DND-41 (cell line): ENCODE data around the gene ITPR1.

ENCODE experiments used
- ATAC-seq: fragments of 200-7000 bp; cut with Tn5 transposase; 3 replicates; pipeline ENCODE4 v1.9.1; 2021; ENCODE audit warnings: low read depth; ENCODE audit not compliant: insufficient read depth
- DNase-seq: peaks from one replicate; pipeline ENCODE4 v3.0.0-alpha.2; 2020
- H2AFZ ChIP-seq: 2 replicates; pipeline ENCODE4 v1.6.0; 2012; ENCODE audit warnings: low read depth, low read length
- H3K27ac ChIP-seq: 2 replicates; pipeline ENCODE4 v1.5.1; 2012; ENCODE audit warnings: low read length, inconsistent platforms
- H3K27me3 ChIP-seq: fragments of 200-600 bp; sonication (generic); 2 replicates; pipeline ENCODE4 v1.6.0; 2012; ENCODE audit warnings: low read length, mild to moderate bottlenecking, inconsistent platforms; ENCODE audit not compliant: insufficient read depth, poor library complexity
- H3K36me3 ChIP-seq: 2 replicates; pipeline ENCODE4 v1.5.1; 2012; ENCODE audit warnings: low read length, inconsistent platforms; ENCODE audit not compliant: insufficient read depth
- H3K4me1 ChIP-seq: 2 replicates; pipeline ENCODE4 v1.5.1; 2012; ENCODE audit warnings: mild to moderate bottlenecking, low read length; ENCODE audit not compliant: insufficient read depth
- H3K4me2 ChIP-seq: 2 replicates; pipeline ENCODE4 v1.6.0; 2012; ENCODE audit warnings: mild to moderate bottlenecking, moderate library complexity, low read length, inconsistent platforms; ENCODE audit not compliant: insufficient read depth
- H3K4me3 ChIP-seq, 2 experiments: fragments of 200-600 bp in 1 of 2; shearing (Covaris generic) in 1 of 2; 2 replicates each; pipeline ENCODE4 v1.5.1; 2012 to 2016; ENCODE audit warnings: inconsistent platforms in 2 of 2, low read length in 2 of 2, mild to moderate bottlenecking in 2 of 2, low read depth in 1 of 2, moderate library complexity in 1 of 2
- H3K79me2 ChIP-seq: 2 replicates; pipeline ENCODE4 v1.6.0; 2012; ENCODE audit warnings: low read length, inconsistent platforms; ENCODE audit not compliant: insufficient read depth
- H3K9ac ChIP-seq: 2 replicates; pipeline ENCODE4 v1.6.0; 2012; ENCODE audit warnings: low read depth, mild to moderate bottlenecking, inconsistent platforms, low read length, moderate library complexity
- H3K9me3 ChIP-seq: 2 replicates; pipeline ENCODE4 v1.5.1; 2012; ENCODE audit warnings: low read length, moderate library complexity, mild to moderate bottlenecking, inconsistent platforms; ENCODE audit not compliant: insufficient read depth, severe bottlenecking
- H4K20me1 ChIP-seq: 2 replicates; pipeline ENCODE4 v1.6.0; 2012; ENCODE audit warnings: low read length; ENCODE audit not compliant: insufficient read depth
- EZH2 ChIP-seq: IDR thresholded peaks from 3 replicates; pipeline ENCODE4 v1.6.1; 2012; ENCODE audit warnings: borderline replicate concordance, low read depth, mild to moderate bottlenecking, moderate library complexity, low read length, inconsistent platforms; ENCODE audit not compliant: severe bottlenecking
- TF ChIP-seq, protein P1 (sequence below): IDR thresholded peaks from 2 replicates; pipeline ENCODE4 v1.5.1; 2012; ENCODE audit warnings: borderline replicate concordance, low read length, moderate library complexity, mild to moderate bottlenecking; ENCODE audit not compliant: poor library complexity, severe bottlenecking; ENCODE audit errors: extremely low read depth

The ITPR1 gene

DNA sequence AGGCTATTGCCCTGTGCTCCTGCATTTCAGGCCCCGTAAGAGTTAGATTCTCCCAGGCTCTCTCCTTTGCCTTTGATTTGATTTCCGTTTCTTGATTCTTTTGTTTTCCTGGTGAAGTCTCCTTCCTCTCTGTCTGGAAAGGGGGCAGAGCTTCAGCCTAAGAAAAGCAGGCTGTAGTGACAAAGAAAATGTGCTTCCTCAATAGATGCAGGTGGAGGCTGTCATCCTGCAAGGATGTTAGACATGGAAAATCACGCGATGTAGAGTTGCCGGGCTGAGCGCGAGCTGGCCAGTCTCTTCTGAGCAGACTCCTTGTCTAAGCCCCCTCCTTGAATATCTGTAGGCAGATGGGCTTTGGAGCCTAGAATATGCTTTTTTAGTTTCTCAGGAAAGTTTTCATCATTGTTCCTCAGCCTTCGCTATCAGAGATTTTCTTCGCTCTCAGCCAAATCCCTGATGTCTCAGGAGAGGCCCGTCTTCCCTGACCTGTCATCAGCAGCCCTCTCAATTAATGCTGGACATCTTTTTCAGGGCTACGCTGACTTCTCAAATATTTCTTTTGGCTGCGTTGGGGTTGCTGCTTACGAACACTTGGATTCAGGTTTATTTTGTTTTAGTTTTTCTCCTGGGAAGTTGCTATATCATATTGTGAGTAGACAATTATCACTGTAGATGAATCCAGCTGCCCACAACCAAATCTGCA, 163.6 kb downstream of the ITPR1 start:
- H3K79me2 ChIP-seq: no peaks in the 10 kb centered on the region
- ATAC-seq: no peak
- H3K4me2 ChIP-seq: no peak overlapping the region
- no peak for DNase-seq
- no peak overlapping the region for H3K9ac ChIP-seq
- TF ChIP-seq, protein P1, sequence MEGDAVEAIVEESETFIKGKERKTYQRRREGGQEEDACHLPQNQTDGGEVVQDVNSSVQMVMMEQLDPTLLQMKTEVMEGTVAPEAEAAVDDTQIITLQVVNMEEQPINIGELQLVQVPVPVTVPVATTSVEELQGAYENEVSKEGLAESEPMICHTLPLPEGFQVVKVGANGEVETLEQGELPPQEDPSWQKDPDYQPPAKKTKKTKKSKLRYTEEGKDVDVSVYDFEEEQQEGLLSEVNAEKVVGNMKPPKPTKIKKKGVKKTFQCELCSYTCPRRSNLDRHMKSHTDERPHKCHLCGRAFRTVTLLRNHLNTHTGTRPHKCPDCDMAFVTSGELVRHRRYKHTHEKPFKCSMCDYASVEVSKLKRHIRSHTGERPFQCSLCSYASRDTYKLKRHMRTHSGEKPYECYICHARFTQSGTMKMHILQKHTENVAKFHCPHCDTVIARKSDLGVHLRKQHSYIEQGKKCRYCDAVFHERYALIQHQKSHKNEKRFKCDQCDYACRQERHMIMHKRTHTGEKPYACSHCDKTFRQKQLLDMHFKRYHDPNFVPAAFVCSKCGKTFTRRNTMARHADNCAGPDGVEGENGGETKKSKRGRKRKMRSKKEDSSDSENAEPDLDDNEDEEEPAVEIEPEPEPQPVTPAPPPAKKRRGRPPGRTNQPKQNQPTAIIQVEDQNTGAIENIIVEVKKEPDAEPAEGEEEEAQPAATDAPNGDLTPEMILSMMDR: no peak
- TF ChIP-seq EZH2: no peak
- H3K27ac ChIP-seq: no peak overlapping the region
- H3K4me3 ChIP-seq: no peak overlapping the region
- H3K36me3 ChIP-seq: 0 out of 2 replicates have a peak, but pooled peaks cover under 1% of the 10 kb centered on the region
- H4K20me1 ChIP-seq: no peaks in the 10 kb centered on the region
- no peak overlapping the region for H2AFZ ChIP-seq
- no peaks in the 10 kb centered on the region for H3K4me1 ChIP-seq
- no peaks in the 10 kb centered on the region for H3K27me3 ChIP-seq
- no peaks in the 10 kb centered on the region for H3K9me3 ChIP-seq

DNA sequence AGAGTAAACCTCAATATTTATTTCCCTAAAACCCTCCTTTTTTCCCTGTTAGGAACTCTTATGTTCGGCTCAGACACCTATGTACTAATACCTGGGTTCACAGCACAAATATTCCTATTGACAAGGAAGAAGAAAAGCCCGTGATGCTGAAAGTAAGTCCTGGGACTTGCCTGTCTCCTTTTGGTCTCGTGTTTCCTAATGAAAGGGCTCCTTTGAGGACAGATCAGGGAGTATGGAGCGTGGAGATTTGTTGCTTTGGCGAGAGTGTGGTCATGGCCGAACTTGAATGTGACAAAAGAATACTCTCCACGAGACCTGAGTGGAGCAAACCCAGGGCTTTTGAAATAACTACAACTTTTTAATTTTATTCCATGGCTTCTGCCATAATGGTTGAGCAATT, 167.8 kb downstream of the ITPR1 start:
- no peaks in the 10 kb centered on the region for H3K4me1 ChIP-seq
- DNase-seq: no peak
- H4K20me1 ChIP-seq: no peaks in the 10 kb centered on the region
- no peak overlapping the region for H2AFZ ChIP-seq
- no peaks in the 10 kb centered on the region for H3K27me3 ChIP-seq
- TF ChIP-seq EZH2: no peak
- TF ChIP-seq, protein P1: no peak
- peaks cover 18% of the 10 kb centered on the region for H3K36me3 ChIP-seq
- no peak overlapping the region for H3K4me2 ChIP-seq
- no peak overlapping the region for H3K9ac ChIP-seq
- H3K9me3 ChIP-seq: no peaks in the 10 kb centered on the region
- ATAC-seq: no peak
- no peak overlapping the region for H3K4me3 ChIP-seq
- no peak overlapping the region for H3K27ac ChIP-seq
- H3K79me2 ChIP-seq: no peaks in the 10 kb centered on the region

DNA sequence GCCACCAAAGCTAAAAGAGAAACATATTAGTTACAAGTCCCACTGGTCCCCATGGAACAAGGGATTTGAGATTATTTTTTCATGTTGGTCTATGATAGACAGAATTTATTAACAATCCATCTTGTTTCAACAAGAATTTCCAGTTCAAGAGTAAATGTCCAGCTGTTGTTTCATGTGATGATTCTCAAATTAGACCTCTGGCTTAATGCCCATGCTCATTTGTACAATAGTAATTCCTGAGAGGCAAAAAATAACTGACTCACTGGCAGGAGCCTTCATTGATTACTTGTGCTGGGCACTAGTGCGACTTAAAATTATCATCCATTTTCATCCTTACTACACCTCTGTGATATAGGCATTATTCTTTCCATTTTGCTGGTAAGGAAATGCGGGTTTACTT, 171.3 kb downstream of the ITPR1 start:
- TF ChIP-seq, protein P1: no peak
- TF ChIP-seq EZH2: no peak
- H2AFZ ChIP-seq: no peak overlapping the region

DNA sequence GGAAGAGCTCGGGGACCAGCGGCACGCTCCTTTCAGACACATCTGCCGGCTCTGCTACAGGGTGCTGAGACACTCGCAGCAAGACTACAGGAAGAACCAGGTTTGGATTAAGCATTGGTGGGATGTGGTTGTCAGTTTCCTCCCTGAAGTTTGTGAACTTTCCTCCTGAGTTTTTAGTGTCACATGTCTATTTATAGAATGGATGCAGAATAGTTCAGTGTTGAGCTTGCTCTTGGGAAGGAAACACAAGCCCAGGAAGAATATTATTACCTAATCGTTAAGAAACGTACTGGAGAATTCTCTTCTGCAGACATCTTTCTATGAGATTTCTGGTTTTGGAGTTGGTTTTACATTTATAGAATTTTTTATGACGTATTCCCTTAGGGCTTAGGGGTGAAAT, 172.0 kb downstream of the ITPR1 start:
- H2AFZ ChIP-seq: no peak overlapping the region
- no peaks in the 10 kb centered on the region for H3K4me1 ChIP-seq
- no peak overlapping the region for H3K4me2 ChIP-seq
- no peak overlapping the region for H3K4me3 ChIP-seq
- no peaks in the 10 kb centered on the region for H3K9me3 ChIP-seq
- DNase-seq (no peak), ATAC-seq (no peak)
- TF ChIP-seq EZH2: no peak
- TF ChIP-seq, protein P1: no peak
- H4K20me1 ChIP-seq: no peaks in the 10 kb centered on the region
- H3K36me3 ChIP-seq: peaks cover 18% of the 10 kb centered on the region
- no peaks in the 10 kb centered on the region for H3K79me2 ChIP-seq
- no peak overlapping the region for H3K9ac ChIP-seq
- no peaks in the 10 kb centered on the region for H3K27me3 ChIP-seq
- no peak overlapping the region for H3K27ac ChIP-seq

More for the DNA sequence above, 171.3 kb downstream of the ITPR1 start:
- DNase-seq (no peak), ATAC-seq (no peak)
- Histone ChIP-seq H3K9me3 (no peaks in the 10 kb centered on the region), H3K27ac (no peak overlapping the region), H3K27me3 (no peaks in the 10 kb centered on the region), H3K4me3 (no peak overlapping the region), H3K4me1 (no peaks in the 10 kb centered on the region), H4K20me1 (no peaks in the 10 kb centered on the region), H3K36me3 (peaks cover 18% of the 10 kb centered on the region), H3K9ac (no peak overlapping the region), H3K79me2 (no peaks in the 10 kb centered on the region), H3K4me2 (no peak overlapping the region)
